GM19035 (cell line): ENCODE measurements around the gene PROX2.

Experiments used
- ATAC-seq: cut with Tn5 transposase; IDR thresholded peaks from one replicate; pipeline ENCODE4 v1.9.1; 2021; ENCODE audit not compliant: unreplicated experiment

The PROX2 gene

GRCh38 chr14:74882103-74882920 is 6.4 kb upstream of the PROX2 start:
- ATAC-seq: peak; percentile 46

- peak; percentile 95 for ATAC-seq
Observed at GRCh38 chr14:74881431-74882102, 5.6 kb upstream of the PROX2 start, which contains the start of gene DLST. Gene DLST, plus strand, starts transcription at chr14:74881916. Its CDS starts 38 bp downstream, at chr14:74881954.

- no peak for ATAC-seq
Observed at GRCh38 chr14:74879427-74880182, 3.7 kb upstream of the PROX2 start.

GRCh38 chr14:74875204-74875603 is 741 bp downstream of the PROX2 start:
- ATAC-seq: no peak

- ATAC-seq: no peak
Observed at GRCh38 chr14:74871819-74872218, 4.1 kb downstream of the PROX2 start.

- ATAC-seq: no peak
Observed at GRCh38 chr14:74868739-74869138, 7.2 kb downstream of the PROX2 start.

GRCh38 chr14:74867673-74868072 is 8.3 kb downstream of the PROX2 start:
- ATAC-seq: no peak

- ATAC-seq: no peak
Observed at GRCh38 chr14:74866708-74867389, 9.1 kb downstream of the PROX2 start.

- ATAC-seq: no peak
Observed at GRCh38 chr14:74865156-74865555, 10.8 kb downstream of the PROX2 start.

GRCh38 chr14:74864198-74864597 is 11.7 kb downstream of the PROX2 start:
- no peak for ATAC-seq

- no peak for ATAC-seq
Observed at GRCh38 chr14:74863274-74863673, 12.7 kb downstream of the PROX2 start.

- ATAC-seq: no peak
Observed at GRCh38 chr14:74861734-74862090, 14.2 kb downstream of the PROX2 start.

- ATAC-seq: no peak
Observed at GRCh38 chr14:74860899-74861733, 14.8 kb downstream of the PROX2 start.

- ATAC-seq: no peak
Observed at GRCh38 chr14:74859757-74860552, 16.0 kb downstream of the PROX2 start.

GRCh38 chr14:74858022-74858421 is 17.9 kb downstream of the PROX2 start:
- no peak for ATAC-seq

GRCh38 chr14:74856366-74856765 is 19.6 kb downstream of the PROX2 start:
- ATAC-seq: no peak

- ATAC-seq: no peak
Observed at GRCh38 chr14:74855945-74856344, 20.0 kb downstream of the PROX2 start.

GRCh38 chr14:74855021-74855420 is 20.9 kb downstream of the PROX2 start:
- no peak for ATAC-seq

- ATAC-seq: no peak
Observed at GRCh38 chr14:74853581-74853980, 22.4 kb downstream of the PROX2 start.
